ENCODE measurements around the gene TLDC2.

- TF ChIP-seq TAF1 (IDR thresholded peaks at IDR 0.05; ENCODE audit: borderline replicate concordance, insufficient read depth, low read length) (no peak), POLR2AphosphoS5 (IDR thresholded peaks at IDR 0.05; ENCODE audit: low read depth, low read length) (no peak), REST (IDR thresholded peaks at IDR 0.05; ENCODE audit: insufficient read depth in 1 of 2, low read depth in 2 of 2, low read length in 2 of 2) (no peak), SIN3A (IDR thresholded peaks at IDR 0.05; ENCODE audit: borderline replicate concordance, insufficient read depth, low read length) (no peak), FOXP2 (optimal IDR thresholded peaks at IDR 0.05; ENCODE audit: borderline replicate concordance, extremely low read depth, extremely low read length, insufficient read depth) (no peak)
Measured at GRCh38 chr20:36936341-36936740, 60.4 kb downstream of the TLDC2 start.

Measured in PFSK-1 (cell line).